ENCODE measurements around the gene PAX5.

PAX5 gene

DNA sequence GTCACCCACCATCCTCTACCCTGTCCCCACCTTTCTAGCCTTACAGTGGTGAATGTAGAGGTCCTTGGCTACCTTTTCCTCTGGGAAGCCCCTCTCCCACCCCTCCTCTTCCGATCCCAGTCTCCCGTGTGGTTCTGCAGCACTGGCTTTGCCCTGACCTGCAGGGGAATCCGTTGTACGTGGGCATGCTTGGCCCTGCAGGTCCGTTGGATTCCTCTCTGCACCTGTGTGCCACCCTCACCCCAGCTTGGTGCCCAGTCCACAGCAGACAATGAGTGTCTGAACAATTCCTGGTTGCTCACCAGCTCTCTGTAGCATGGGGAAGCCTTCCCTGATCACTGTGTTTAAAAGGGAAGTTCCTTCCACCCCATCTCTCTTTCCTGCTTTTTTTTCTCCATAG, 185.1 kb downstream of the PAX5 start:
- DNase-seq = no peak

DNA sequence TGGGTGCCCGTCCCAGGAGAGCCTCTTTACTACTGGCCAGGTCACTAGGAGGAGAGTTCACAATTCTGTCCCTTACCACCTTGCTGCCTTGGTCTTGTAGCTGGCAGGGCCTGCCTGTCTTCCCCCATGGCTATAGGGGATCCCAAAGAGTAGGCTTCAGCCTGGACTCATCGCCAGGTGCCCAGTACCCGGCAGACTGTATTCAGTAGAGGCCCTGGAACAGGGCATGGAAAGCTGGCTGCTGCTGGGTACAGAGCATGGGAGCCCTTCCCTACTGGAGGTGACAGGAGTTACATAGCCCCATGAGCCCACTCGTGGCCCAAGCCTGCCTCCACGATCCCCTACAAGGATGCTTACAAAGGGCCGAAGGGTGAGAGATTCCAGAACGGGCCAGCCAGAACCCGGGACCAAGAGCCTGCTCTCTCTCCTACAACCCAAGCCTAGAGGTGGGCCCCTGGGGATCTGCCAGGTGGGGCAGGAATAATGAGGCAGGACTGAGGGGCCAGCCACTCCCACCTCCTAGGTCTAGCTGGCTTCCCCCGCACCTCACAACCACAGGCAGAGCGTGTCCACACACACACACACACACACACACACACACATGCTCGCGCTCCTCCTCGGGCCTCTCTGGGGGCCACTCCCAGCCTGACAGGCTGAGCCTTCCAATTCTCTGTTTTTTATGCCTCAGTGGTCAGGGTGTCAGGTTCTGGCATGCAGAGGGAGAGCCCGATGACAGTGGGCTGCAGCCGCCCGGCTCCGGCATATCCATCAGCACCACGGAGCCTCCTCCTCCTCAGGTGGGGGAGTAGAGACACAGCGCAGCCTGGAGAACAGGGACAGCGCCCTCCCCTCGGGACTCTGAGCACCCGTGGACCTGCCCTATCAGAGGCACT, 186.0 kb downstream of the PAX5 start:
- no peak for DNase-seq

DNA sequence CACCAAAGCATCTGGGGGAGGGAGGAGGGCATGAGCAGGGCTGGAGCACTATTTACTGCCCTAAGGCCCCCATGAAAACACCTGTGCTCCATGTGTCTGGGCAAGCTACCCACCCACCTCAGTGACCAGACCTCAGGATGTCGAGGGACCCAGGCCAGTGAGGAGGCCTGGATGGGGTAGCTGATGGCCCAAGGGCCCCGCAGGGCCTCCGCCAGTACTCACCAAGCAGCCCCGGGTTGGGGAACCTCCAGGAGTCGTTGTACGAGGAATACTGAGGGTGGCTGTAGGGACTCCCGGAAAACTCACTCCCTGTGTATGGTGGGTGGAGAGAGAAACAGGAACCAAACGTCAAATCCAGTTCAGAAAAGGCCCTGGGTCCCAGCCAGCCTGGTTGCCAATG, 187.4 kb downstream of the PAX5 start:
- DNase-seq = no peak

DNA sequence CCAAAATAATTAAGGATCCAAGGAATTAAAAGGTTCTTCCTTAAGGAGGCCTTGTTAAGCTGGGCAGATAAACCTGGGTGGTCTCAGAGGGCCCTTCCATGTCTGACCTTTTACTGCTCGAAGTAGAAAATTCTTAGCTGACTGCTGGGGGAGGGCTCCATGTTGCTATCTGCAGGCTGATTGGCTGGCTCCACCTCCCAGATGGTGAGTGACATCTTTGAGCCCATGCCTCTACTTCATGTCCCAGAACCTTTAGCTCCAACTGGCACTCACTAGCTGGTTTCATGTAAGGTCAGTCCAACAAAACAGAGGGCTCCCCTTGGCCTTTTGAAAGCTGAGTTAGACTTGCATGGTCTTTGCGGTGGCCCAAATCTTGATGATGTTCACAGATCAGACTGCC, 188.2 kb downstream of the PAX5 start:
- no peak for DNase-seq

DNA sequence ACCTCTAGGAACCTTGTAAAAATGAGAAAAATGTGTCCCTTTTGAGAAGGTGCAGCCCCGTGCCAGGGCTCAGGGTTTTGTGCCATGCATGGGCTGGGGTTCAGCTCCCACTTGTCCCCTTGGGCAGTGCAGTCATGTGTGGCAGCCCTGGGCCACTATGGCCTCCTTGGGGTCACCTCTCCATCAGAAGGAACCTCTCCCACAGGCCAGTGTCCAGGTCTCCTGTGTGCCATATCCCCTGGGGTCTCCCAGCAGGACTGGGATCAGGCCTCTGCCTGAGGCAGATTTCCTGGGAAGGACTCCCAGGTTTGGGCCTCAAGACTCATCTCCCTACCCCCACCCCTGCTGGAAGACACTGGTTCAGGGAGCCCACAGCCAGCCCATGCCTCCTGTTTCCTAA, 189.1 kb downstream of the PAX5 start:
- no peak for DNase-seq

DNA sequence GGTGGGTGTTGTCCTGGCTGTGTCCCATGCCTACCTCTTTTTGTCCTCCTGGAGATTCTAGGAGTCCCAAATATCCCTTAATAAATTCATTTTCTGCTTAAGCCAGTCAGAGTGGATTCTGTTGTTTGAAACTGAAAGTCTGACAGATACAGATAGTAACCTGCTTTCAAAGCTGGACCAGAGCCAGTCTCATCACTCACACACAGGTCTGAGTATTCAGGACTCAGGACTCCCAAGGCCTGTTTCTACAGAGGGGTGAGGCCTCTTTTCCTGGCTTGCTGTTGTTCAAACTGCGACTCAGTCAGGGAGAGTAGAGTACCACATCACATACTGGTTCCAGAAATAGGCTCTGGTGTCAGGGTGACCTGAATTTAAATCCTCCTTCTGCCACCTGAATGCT, 190.1 kb downstream of the PAX5 start:
- no peak for DNase-seq

DNA sequence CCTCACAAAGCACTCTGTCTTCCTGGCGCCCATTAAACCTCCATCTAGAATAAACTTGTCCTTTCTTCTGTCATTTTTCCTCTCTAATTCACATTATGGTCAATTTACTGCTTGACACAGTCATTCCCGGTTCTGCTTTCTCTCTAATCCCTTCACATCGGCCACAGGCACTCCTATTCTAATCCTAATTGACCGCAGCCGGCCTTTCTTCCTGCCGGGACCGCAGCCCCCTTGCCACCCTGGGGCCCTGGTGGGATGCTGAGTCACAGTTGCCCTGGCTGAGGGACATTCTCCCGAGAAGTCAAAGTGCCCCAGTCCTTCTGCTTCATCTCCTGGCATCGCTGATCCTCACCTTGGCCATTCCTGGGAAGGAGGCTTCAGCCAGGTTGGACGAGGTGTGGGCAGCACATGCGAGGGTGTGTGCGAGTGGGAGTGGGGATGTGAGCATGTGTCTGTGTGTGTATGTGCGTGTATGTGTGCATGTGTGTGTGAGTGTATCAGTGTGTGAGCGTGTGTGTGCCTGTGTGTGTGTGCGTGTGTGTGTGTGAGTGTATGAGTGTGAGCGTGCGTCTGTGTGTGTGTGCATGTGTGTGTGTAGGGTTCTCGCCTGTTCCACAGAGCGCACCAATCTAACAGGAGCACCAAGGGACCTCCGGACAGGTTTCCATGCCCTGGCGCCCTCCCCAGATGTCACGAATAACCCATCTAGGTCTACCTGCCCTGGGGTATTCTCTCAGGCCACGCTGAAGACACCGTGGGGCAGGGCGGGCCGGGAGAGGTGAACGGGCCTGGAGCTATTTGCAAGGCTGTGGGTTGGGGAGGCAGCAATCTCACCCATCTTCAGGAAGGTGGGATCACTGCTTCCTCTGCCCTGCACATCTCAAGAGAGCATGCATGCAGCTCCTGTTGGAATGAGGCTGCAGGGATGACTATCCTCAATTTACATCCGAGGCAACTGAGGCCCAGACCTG, 191.2 kb downstream of the PAX5 start:
- no peak for DNase-seq

DNA sequence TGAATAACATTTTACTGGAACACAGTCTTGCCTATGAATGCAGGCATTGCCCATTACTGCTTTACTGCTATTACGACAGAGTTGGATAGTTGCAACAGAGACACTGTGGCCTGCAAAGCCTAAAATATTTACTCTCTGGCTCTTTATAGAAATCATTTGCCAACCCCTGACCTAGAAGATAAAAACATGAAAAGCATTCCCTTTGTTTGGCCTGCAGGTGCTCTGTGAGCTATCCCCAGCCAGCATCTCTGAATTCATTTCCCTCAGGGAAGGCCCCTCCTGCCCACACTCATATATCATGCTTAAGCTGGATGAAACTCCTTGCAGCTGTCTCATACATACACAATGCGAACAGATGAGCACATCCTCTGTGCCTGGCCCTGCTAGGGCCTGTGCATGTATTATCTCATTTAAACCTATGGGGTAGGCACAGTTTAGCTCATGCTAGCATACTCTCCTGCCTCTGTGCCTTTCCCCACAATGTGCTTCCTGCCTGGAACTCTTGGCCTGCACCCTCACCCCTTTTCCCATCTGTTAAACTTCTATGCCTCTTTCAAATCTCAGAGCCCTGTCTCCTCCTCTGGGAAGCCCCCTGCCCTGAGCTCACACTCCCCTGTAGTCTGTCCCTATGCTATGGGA, 193.1 kb downstream of the PAX5 start:
- DNase-seq = no peak

DNA sequence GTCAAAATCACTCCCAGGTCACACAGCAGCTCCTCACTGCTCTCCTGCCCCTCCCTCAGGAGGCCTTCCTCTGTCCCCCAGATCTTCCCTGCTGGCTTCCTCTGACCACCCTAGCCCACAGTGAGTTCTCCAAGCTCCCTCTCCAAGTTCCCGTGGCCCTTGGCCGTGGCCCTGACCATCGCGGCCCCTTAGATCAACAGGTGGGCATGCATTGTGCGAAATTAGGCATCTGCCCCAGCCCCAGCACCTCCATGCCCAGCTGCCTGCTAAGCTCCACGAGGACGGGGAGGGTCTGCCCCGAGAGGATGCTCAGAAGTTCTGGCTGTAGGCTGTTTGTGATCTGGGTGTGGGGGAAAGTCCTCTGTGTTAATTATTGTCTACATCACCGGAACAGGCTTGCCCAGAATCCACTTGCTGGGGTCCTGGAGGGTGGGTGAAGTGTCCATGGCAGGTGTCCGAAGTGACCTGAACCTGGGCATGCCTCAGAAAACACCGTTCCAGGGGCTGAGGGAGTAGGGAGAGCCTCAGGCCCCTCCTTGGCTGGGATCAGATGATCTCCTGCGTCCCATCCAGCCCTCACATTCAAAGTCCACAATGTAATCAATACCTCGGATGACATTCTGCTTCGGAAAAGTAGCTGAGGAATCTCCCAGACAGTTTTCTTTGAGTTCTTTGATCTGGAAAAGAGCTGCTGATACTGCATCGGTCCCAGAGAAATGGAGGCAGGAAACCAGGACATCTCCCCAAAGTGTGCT, 194.8 kb downstream of the PAX5 start:
- DNase-seq = no peak

DNA sequence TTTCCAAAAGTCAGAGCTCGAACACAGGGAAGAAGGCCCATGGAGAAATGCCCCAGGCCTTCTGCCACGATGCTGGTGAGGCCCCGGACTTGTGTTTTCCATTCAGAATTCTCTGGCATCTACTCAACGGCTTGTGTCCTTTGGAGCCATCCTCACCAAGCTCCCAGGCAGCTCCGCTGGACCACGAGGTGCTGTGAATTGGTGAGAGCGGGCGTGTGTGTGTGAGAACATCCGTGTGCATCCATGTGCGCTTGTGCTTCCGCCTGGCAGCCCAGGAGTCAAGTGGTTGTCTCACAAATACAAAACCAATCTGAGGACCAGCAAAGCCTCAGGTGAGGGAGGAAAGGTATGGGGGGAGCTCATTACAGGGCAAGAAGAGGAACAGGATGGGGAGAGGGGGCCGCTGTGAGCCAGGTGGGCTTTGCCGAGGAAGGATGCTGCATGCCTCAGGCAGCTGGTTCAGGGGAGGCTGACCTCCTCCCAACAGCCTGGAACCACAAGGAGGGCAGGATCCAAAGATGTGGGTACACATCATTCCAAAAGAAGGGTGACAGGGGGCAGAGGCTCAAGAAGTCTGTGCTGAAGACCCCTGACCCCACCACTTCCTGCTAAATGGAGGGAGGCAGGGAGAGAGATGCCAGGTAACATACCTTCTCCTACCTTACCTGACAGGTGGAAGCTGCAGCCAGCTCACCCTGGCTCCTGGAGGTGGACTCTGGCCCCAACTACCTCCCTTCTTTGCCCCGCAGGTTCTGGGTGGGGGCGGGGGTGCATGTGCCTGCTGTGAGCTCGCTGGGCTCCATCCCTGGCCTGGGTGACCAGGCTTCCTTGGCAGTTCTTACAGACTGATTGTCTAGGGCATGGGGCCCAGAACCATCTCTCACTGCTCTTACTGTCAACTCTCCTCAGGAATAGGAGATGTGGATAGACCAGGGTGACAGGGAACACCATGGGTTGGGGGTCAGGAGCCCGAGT, 196.3 kb downstream of the PAX5 start:
- DNase-seq = no peak

DNA sequence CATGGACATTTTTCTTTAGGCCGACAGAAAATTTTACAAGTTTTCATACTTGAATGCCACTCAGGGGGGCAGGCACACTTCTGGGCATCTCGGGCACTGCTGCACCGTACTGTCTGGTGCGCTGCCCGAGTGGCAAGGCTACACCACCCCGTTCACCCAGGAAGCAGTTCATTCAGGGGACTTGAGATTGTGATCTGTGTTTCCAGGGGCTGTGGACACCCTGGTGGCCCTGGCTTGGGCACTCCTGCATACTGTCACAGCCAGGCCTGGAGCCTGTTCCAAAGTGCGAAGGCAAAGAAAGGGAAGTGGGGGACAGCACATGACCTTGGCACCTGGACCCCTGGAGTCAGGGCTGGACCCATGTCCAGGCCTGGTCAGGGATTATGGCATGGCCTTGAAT, 197.6 kb downstream of the PAX5 start:
- no peak for DNase-seq

DNA sequence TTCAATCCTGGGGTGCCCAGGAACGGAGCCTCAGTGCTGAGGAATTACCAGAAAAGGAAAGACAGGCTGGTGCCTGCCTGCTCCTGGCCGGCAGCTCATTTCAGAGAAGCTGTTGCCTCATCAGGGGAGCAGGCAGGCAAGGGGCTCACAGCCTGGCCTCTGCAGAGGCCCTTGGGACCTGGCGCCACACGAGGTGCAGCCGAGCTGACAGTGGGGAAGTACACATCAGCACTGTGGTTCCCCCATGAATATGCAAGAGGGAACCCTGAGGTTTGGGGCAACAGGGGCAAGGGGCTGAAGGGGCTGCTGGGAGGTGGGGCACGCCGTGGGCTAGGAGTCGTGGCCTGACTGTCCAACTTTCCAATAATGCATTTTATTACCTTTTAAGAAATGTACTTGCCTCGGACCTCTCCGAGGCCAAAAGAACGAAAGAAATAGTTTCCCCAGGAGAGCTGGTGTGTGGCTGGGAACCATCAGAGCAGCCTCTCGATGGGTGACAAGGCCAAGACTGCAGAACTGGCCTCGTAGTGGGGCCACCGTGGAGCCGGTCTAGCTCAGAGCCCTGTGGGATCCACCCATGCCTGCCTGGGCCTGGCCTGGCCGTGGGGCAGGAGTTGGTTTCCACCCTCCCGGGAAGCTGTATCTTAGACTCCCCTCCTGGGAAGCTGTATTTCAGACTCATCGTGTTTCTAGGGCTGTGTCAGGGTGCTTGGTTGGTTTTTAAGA, 198.6 kb downstream of the PAX5 start:
- no peak for DNase-seq

DNA sequence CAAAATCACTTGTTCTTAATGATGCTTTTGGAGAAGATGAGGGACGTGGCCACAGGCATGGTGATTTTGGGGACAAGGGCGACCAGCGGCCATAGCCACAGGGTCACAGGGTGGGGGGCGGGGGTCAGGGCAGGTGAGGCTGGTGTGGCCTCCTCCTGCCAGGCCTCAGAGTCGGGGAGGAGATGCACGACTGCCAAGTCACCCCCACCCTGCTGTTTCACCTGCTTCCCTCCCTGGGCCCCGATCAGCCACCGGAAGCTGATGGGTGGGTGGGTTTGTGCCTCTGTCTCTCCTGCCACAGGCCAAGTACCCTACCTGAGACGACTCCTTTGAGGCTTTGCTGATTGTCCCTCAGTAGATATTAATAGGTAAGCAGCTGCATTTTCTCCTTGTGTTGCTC, 199.3 kb downstream of the PAX5 start:
- no peak for DNase-seq

DNA sequence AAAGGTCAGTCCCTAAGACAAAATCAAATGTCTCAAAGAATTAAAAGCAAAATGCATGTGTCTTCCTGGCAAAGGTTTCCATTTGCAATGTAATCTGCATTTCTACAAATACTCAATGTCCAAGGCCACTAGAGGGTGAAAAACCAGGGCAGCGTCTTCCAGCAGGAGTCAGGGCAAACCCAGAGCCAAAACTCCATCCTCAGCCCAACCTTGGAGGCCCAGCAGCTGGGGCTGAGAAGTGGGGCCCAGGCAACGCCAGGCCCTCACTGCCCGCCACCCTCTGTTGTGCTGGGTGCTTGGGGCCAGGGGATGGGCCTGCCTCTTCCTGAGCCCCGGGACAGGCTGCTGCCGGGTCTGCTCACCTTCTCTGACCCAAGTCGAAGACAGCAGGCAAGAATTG, 200.1 kb downstream of the PAX5 start:
- no peak for DNase-seq

DNA sequence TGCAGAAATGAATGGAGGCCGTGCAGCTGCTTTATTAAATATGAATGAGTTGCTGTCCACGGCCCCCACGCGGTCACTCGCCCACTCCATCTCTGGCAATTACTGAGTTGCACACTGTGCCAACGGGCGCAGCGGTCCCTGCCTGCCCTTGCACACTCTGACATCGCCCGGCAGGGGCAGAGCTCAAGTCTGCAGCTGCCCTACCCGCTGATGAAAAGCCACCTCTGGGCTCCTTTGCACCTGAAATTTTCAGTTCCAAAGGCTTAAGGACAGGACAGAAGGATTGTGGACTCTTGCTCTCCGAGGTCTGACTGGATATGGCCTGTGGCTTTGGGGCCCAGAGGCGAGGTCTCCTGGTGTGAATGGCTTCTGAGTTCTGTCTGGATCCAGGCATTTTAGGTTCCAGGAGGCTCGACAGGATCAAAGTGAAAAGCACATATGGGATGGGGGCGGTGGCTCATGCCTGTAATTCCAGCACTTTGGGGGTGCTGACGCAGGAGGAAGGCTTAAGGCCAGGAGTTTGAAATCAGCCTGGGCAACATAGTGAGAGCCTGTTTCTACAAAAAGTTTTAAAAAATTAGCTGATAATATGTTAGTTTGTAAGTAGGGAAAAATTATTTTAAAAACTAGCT, 201.8 kb downstream of the PAX5 start:
- no peak for DNase-seq

DNA sequence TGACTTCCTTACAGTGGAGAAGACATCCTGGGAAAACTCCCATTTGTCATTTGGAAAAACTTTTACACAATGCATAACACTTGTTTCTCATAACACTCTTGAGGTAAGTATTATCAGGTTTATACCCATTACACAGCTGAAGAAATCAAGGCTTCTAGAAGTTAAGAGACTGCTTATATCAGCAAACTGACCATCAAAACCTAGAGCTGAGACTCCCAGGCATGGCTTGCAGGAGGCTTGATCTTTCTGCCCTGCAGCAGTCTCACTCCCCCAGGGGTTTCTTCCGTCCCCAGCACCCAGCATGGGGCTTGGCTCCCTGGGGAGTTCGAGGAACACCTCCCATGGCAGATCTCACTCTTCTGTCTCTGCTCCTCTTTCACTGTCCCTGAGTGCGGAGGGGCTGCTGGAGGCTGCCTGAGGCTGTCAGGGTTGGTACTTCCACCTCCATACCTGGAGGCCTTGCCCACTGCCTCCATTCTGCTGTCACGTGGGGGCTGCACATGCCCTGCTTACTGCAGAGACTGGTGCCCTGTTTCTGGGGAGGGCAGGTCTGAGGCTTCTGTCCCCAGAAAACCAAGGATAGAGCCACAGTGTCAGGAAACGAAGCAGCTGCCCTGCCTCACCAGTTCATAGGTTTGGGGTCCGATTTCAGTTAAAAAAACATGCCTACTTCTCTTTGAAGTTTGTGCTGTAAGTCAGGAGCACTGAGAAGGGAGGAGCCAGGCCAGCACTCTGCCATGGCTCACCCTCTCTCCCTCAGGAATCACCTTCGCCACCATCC, 202.5 kb downstream of the PAX5 start:
- DNase-seq = no peak

DNA sequence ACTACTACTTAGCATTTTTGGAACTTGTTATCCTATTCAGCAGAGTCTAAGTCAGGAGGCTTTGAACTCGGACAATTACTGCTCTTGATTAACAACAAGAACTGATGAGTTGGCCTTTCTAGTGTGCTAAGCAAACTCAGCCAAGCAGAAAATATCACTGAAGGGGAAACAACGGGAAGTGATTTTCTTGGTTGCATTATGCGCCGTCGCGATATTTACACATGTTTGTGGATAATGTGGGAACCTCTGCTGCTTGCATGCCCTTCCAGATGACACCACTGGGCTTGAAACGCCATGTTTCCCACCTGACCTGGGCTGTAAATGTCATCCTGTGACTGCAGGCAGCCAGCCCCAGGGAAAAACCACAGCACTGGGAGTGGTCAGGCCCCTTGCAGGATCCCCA, 205.5 kb downstream of the PAX5 start:
- no peak for DNase-seq

DNA sequence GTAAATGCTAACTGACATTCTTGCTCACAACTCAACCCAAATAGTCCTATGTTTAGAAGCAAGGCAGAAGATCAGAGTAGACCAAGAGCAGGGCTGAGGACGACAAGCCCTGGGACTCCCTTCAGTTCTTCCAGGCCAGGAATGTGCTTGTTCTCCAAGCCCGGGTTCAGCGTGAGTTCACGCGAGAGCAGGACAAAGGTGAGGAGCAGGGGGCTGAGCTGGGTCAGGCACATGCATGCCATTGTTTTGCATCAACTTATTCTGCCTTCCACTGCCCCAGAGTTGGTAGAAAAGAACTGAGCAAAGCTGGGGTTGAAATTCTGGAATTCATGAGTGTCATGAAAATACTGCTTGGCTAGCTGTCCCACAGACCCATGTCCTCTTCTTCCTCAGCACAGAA, 206.5 kb downstream of the PAX5 start:
- no peak for DNase-seq

DNA sequence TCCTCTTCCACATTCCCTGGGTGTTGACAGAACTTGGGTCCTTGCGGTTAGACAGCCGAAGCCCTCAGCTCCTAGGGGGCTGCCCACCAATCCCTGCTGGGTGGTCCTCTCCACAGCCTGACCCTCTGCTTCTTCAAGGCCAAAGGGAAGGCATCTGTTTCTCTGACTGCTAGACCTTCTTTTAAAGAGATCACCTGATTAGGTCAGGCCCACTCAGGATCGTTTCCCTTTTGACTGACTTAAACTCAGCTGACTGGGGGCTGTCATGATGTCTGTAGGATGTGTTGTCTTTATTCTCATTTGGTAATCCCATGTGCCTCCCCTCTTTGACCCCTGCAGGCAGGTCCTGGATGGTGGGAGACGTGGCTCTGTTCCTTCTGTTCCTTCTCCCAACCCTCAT, 207.5 kb downstream of the PAX5 start:
- no peak for DNase-seq

All from left hindlimb (tissue), 1 donor.